ENCODE data around the gene WWOX.

WWOX gene

GRCh38 chr16:78930561-78930960 lies 831.1 kb downstream of the WWOX start:
- DNase-seq (ENCODE audit: insufficient read length, low spot score), result no peak
- FAIRE-seq, result no peak
- no peak for TF ChIP-seq CTCF (IDR thresholded peaks at IDR 0.05; ENCODE audit: insufficient read depth, missing control alignments)

- TF ChIP-seq CTCF (IDR thresholded peaks at IDR 0.05; ENCODE audit: insufficient read depth, missing control alignments), result no peak
- DNase-seq (ENCODE audit: insufficient read length, low spot score) (no peak), FAIRE-seq (no peak)
Observed at GRCh38 chr16:78931267-78931666, 831.8 kb downstream of the WWOX start.

GRCh38 chr16:78931678-78932077 lies 832.2 kb downstream of the WWOX start:
- no peak for DNase-seq (ENCODE audit: insufficient read length, low spot score)
- no peak for FAIRE-seq
- TF ChIP-seq CTCF (IDR thresholded peaks at IDR 0.05; ENCODE audit: insufficient read depth, missing control alignments), result no peak

GRCh38 chr16:78932355-78932943 lies 833.0 kb downstream of the WWOX start:
- DNase-seq (ENCODE audit: insufficient read length, low spot score) (no peak), FAIRE-seq (no peak)
- no peak for TF ChIP-seq CTCF (IDR thresholded peaks at IDR 0.05; ENCODE audit: insufficient read depth, missing control alignments)

GRCh38 chr16:78936060-78936459 lies 836.6 kb downstream of the WWOX start:
- no peak for TF ChIP-seq CTCF (IDR thresholded peaks at IDR 0.05; ENCODE audit: insufficient read depth, missing control alignments)
- DNase-seq (ENCODE audit: insufficient read length, low spot score) (no peak), FAIRE-seq (no peak)

GRCh38 chr16:78939597-78939996 lies 840.1 kb downstream of the WWOX start:
- no peak for FAIRE-seq

More at GRCh38 chr16:78939597-78939996, 840.1 kb downstream of the WWOX start:
- TF ChIP-seq CTCF (IDR thresholded peaks at IDR 0.05; ENCODE audit: insufficient read depth, missing control alignments), result no peak
- DNase-seq (ENCODE audit: insufficient read length, low spot score), result no peak
